Prostate gland (tissue), 2 donors: ENCODE measurements around the gene FASTKD3. TPM values are rescaled to one million over a fixed set of nuclear protein-coding genes. Genes with fewer than 3 reads are reported as not detected.

Experiments
- DNase-seq: peaks from one replicate; pipeline ENCODE4 v3.0.0-alpha.2; 2019; ENCODE audit warnings: low spot score
- H3K27ac ChIP-seq, 2 donors: fragments of 200-600 bp; sonication (generic); 2 replicates each; pipeline ENCODE4 v1.5.1; 2017 to 2019
- H3K27me3 ChIP-seq: fragments of 200-600 bp; sonication (generic); replicated peaks from 2 replicates; pipeline ENCODE4 v1.5.1; 2019; ENCODE audit not compliant: insufficient read depth
- H3K36me3 ChIP-seq, 2 donors: fragments of 200-600 bp; sonication (generic); 1 replicate in 1 of 2; 2 replicates in 1 of 2; pipeline versions ENCODE4 v1.5.1 to v1.8.1; 2017 to 2019
- H3K4me1 ChIP-seq: fragments of 200-600 bp; sonication (generic); replicated peaks from 2 replicates; pipeline ENCODE4 v1.5.1; 2019
- H3K4me3 ChIP-seq, 2 donors: fragments of 200-600 bp; sonication (generic); 2 replicates each; pipeline ENCODE4 v1.5.1; 2017 to 2019
- H3K9me3 ChIP-seq: fragments of 200-600 bp; sonication (generic); 2 replicates; pipeline ENCODE4 v1.5.1; 2017
- CTCF ChIP-seq, 4 experiments: fragments of 200-600 bp in 2 of 4; fragments of 450-650 bp in 2 of 4; sonication (generic) in 2 of 4; IDR thresholded peaks; 1 replicate in 3 of 4; 2 replicates in 1 of 4; pipeline ENCODE4 v1.5.1; 2016 to 2019; ENCODE audit warnings: antibody characterized with exemption in 4 of 4, mild to moderate bottlenecking in 2 of 4, moderate library complexity in 2 of 4
- POLR2A ChIP-seq: fragments of 450-650 bp; IDR thresholded peaks from one replicate; pipeline ENCODE4 v1.6.1; 2016; ENCODE audit warnings: antibody characterized with exemption, mild to moderate bottlenecking
- POLR2AphosphoS5 ChIP-seq: sonication (generic); formaldehyde crosslinking; IDR thresholded peaks from one replicate; pipeline ENCODE4 v1.6.1; 2017; ENCODE audit warnings: antibody characterized with exemption
- WGBS: methylation state at CpG from one replicate; pipeline ENCODE4 v1.1.5; 2018; 5-methylcytosine and 5-hydroxymethylcytosine counted together
- intact Hi-C: fragments of 100-400 bp; cut with DNase I; formaldehyde crosslinking; loops from one replicate; pipeline ENCODE4 v1.14.2; 2022
- total RNA-seq, 2 donors: library from RNA; depleted of rRNA; stranded (reverse); fragments of >200 nt; gene quantifications; one replicate each; pipeline ENCODE4 v1.1.0, GENCODE V29; 2016

The FASTKD3 gene
- total RNA-seq, 2 donors from 2014 or later: 9.7 to 10.7 TPM

GRCh38 chr5:7824995-7825394 lies 43.8 kb downstream of the FASTKD3 start:
- H3K27ac ChIP-seq: no peak overlapping the region
- intact Hi-C loops: no loop called here
- WGBS: 93% methylated on average over 18 of the region's 18 CpGs

DNA sequence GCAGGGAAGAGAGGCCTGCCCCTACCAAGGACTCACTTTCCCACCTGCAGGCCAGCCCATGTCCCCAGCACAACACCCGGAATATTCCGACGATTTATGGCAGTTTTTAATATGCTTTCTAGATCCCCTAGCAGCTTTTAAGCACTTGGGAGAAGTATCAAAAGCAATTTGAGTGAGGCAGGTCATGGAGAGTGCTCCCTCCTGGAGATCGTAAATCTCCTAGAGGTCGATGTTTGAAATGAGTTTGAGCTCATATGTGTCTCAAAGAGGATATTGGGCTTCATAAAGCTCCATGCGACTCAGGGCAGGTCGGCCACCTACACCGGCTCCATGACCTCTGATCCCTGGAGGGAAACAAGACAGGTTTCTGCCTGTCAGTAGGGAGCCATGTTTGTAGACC lies 45.2 kb downstream of the FASTKD3 start:
- TF ChIP-seq POLR2A: no peak
- Histone ChIP-seq H3K27me3 (no peaks in the 10 kb centered on the region), H3K4me3 (no peak overlapping the region), H3K9me3 (no peaks in the 10 kb centered on the region), H3K27ac (no peak overlapping the region), H3K4me1 (no peaks in the 10 kb centered on the region), H3K36me3 (no peaks in the 10 kb centered on the region)
- DNase-seq: no peak
- intact Hi-C loops: no loop called here
- WGBS: 54% methylated on average over 8 of the region's 8 CpGs

More at GRCh38 chr5:7824995-7825394, 43.8 kb downstream of the FASTKD3 start:
- no peaks in the 10 kb centered on the region for H3K4me1 ChIP-seq
- TF ChIP-seq POLR2AphosphoS5: no peak
- TF ChIP-seq CTCF (IDR thresholded peaks at IDR 0.05): no peak
- no peak for TF ChIP-seq POLR2A
- H3K9me3 ChIP-seq: no peaks in the 10 kb centered on the region
- no peaks in the 10 kb centered on the region for H3K27me3 ChIP-seq
- no peaks in the 10 kb centered on the region for H3K36me3 ChIP-seq
- no peak overlapping the region for H3K4me3 ChIP-seq
- no peak for DNase-seq

GRCh38 chr5:7822449-7822848 lies 46.4 kb downstream of the FASTKD3 start:
- no peaks in the 10 kb centered on the region for H3K36me3 ChIP-seq
- TF ChIP-seq POLR2A (no peak), POLR2AphosphoS5 (no peak), CTCF (IDR thresholded peaks at IDR 0.05) (no peak)
- no peak overlapping the region for H3K4me3 ChIP-seq
- no peak for DNase-seq
- H3K9me3 ChIP-seq: no peaks in the 10 kb centered on the region
- no peaks in the 10 kb centered on the region for H3K27me3 ChIP-seq
- H3K27ac ChIP-seq: no peak overlapping the region
- 86% methylated on average over 3 of the region's 3 CpGs for WGBS
- intact Hi-C loops: no loop called here
- no peaks in the 10 kb centered on the region for H3K4me1 ChIP-seq

DNA sequence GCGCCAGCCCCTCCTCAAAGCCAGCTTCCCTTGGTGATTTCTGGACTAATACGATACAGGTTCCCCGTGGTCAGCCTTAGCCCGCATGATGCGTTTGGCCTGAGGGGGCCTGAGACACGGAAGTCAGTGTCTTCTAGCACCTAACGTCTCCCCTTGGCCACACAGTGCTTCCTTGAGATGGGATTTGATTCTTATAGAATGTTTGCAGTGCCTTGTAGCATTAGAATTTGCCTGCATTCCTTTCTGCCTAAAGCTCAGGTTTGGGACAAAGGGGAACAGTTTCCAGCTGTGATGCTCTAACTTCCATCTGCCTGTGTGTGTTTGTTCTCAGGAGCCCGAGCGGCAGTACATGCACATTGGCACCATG lies 52.3 kb downstream of the FASTKD3 start:
- TF ChIP-seq POLR2AphosphoS5 (no peak), CTCF (IDR thresholded peaks at IDR 0.05) (no peak), POLR2A (no peak)
- H3K27me3 ChIP-seq: no peaks in the 10 kb centered on the region
- H3K4me1 ChIP-seq: no peaks in the 10 kb centered on the region
- intact Hi-C loops: loop anchor here (2.0 to 10.0 kb wide), 3 partner anchors 422 to 742 kb away; no protein-coding TSS in a partner anchor
- DNase-seq: no peak
- 37% methylated on average over 9 of the region's 9 CpGs for WGBS
- no peaks in the 10 kb centered on the region for H3K36me3 ChIP-seq
- H3K4me3 ChIP-seq: no peak overlapping the region
- no peaks in the 10 kb centered on the region for H3K9me3 ChIP-seq
- H3K27ac ChIP-seq: no peak overlapping the region

DNA sequence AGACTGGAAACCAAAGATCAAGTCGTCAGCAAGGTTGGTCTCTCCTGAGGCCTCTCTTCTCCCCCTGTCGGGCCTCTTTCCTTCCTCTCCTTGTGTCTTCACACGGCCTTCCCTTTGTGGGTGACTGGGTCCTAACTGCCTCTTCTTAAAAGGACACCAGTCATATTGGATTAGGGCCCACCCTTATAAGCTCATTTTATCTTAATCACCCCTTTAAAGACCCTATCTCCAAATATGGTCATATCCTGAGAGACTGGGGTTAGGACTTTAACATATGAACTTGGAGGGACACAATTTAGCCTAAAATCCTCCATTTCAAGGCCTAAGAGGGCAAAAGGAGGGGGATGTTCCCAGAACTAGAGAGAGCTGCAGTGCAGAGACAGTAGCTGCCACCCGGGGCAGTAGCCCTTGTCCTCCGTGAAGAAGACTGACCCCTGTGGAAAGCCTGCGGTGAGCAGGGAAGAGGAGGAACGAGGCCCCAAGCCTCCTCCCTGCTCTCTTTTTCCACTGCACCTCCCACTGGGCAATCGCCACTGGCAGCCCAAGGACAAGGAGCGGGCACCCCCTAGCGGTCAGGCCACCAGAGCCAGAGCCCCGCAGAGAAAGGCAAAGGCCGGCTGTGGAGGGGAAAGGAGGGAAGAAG lies 52.8 kb downstream of the FASTKD3 start:
- H3K4me3 ChIP-seq: no peak overlapping the region
- intact Hi-C loops: loop anchor here (2.0 to 10.0 kb wide), 4 partner anchors 63 to 741 kb away; no protein-coding TSS in a partner anchor
- no peaks in the 10 kb centered on the region for H3K4me1 ChIP-seq
- H3K36me3 ChIP-seq: no peaks in the 10 kb centered on the region
- H3K27me3 ChIP-seq: no peaks in the 10 kb centered on the region
- peak; percentile 28 for TF ChIP-seq POLR2AphosphoS5
- no peak for TF ChIP-seq POLR2A
- TF ChIP-seq CTCF (IDR thresholded peaks at IDR 0.05): peak; percentile 71 to 85 (median 79)
- peak; percentile 73 for DNase-seq
- H3K27ac ChIP-seq: peak overlapping the region; percentile 2 to 4
- WGBS: 34% methylated on average over 11 of the region's 12 CpGs
- no peaks in the 10 kb centered on the region for H3K9me3 ChIP-seq
